GM18873 (cell line): Measurements from ENCODE around the gene TYRO3.

Source experiments
- ATAC-seq: cut with Tn5 transposase; IDR thresholded peaks from one replicate; pipeline ENCODE4 v1.9.1; 2021; ENCODE audit warnings: mild to moderate bottlenecking, moderate library complexity, moderate number of reproducible peaks; ENCODE audit not compliant: unreplicated experiment, low FRiP score

The TYRO3 gene

DNA sequence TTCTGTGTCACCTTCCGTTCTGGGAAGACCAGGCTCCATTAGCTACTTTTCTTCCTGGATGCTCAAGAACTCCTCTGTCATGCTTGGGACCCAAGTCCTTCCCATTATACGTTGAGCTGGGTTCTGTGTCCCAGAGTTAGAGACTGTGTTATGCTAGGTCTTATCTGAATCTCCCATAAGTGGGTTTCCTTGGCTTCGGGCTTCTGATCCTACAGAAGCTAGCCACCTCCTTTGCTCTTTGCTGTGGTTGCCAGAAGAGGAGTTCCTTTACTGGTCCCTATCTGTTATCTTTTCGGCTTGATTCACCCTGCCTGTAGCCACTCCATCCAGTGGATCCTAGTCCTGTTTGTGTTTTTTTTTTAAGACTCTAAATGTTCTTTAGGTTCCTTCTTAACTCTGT lies 38.0 kb downstream of the TYRO3 start:
- no peak for ATAC-seq

DNA sequence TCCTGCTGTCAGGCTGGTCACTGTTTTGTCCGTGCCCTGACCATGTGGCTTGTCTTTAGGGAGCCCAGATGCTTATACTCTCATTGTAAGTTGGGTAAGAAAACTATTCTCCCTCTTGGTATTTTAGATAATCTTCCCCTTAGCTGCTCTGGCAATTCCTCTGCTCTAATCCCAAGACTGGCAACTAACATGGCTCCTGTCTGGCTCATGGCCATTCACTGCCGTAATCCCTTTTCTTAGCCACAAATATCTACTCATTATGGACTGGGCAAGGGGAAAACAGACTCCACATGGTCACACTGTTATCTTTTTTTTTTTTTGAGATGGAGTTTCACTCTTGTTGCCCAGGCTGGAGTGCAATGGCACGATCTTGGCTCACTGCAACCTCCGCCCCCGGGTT lies 38.8 kb downstream of the TYRO3 start:
- no peak for ATAC-seq

DNA sequence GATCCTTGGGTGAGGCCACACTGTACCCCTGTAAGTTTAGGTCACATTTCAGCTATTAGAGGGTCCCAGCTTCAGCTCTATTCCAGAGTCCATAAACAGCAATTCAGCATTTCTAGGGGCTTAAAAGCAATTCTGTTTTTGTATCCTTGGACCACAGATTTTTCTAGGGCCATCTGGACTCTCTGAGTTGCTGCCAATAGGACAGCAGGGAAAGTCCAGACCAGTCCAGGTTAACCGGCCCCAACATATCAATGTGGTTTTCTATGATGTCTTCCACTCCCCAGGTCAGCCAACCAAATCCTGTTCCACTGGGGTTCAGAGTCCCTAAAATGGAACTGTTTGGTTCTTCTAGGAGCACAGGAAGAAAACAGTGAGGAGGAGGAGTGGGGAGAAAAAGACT lies 40.0 kb downstream of the TYRO3 start:
- no peak for ATAC-seq

DNA sequence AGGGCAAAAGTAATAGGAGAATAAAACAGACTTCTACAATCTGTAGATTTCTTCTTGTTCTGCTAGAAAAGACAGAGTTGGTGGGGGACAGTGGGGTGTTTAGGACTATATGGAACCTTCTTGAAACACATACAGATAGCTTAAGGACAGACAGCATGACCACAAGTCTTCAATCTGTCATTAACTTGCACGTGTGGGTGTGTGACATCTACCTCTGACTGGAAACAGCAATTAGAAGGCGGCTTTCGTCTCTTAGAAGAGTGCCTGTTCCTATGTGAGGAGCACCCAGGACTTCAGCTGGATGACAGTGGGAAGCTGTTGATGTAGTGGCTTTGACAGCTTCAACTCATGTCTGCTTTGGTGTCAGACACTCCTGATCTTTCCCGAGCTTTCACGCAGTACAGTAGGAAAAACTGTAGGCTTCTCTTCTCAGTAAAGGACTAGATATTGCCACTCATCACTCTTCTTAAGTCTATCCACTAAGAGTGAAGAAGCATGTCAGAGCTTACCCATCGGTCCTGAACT lies 44.5 kb downstream of the TYRO3 start:
- no peak for ATAC-seq

DNA sequence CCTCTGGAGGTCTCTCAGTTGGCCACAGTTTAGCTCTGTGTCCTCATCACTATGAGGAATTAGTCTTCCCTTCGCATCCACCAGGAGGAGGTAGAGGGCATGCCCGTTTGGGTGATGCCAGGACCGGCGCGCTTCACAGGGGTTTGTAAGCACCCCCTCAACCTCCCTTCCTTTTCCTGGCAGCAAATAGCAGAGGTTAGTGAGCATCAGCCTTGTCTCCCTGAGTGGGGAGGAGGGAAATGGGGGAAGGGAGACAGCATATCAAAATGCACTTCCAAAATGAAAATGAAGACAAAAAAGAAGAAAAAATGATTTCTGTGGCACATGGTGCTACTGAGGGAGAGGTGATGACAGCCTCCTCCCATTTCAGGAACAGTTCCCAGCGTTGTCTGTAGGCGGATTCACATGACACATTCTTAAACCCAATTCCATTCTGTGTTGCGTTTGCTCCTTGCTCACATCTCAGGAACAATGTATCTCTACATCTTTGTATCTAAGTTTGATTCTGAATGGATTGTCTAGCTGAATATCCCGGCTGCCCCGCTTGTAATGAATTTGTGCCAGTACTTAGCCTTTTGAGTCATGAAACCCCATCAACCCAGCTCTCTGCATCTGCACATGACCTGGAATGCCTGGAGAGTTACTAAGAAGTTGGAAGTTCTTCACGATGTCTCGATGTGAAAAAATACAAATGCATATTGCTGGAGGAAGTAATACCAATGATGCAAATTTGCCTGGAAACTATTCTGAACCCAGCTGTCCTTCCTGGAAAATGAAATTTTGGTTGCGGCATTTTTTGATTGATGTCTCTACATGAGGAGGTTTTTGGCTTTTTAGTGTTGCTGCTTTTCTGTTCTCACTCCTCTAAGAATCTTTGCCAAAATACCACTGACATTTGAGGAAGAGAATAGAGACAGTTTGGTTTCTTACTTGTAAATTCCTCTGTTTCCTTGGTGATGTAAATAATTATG lies 45.2 kb downstream of the TYRO3 start:
- no peak for ATAC-seq

- ATAC-seq: no peak
These were observed 46.6 kb downstream of the TYRO3 start for GRCh38 chr15:41605566-41605965.

DNA sequence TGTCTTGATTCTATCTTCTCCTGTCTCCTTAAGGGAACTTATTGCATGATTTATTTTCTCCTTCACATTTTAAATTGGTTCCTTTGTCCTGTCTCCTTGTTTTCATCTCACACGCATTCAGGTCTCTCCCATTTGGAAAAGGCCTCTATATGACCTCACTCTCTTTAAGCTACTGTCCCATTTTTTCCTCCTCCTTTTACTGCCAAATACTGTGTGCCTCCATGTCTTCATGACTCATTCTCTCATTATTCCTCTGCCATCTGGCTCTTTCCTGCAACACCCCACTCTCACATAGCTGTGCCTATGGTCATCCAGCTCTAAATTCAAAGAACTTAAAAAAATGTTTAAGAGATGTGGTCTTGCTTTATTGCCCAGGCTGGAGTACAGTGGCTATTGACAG lies 48.0 kb downstream of the TYRO3 start:
- no peak for ATAC-seq

- no peak for ATAC-seq
These were observed 50.1 kb downstream of the TYRO3 start for GRCh38 chr15:41609123-41609522.

- no peak for ATAC-seq
These were observed 51.0 kb downstream of the TYRO3 start for GRCh38 chr15:41610048-41610447.

DNA sequence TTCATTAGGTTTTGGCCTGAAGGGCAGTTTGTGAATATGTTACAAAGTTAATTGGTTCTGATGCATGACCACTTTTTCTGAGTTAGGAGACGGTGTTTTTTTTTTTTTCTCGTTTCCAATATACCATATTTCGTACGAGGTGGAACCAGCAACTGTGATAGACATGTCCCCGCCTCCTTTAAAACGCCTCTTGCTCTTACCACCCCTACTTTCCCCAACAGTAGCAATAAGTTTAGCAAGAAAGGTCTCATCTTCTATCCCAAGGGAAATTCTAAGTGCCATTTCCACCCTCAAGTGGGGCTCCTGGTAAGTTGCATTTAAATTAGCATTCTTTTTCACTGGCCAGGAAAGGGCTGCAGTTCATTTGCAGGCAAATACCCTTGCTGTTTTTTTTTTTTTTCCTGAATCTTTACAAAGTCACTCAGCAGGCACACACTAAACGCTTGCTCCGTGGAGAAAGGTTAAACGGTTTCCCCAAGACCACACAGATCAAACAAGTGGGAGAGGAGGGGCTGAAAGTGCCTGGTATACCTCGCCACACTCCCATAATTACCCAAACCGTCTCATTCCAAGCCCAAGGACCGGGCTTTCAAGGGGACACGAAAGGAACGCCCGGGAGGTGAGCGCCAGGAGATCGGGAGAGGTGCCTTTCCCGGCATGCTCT lies 61.7 kb downstream of the TYRO3 start:
- ATAC-seq: no peak

DNA sequence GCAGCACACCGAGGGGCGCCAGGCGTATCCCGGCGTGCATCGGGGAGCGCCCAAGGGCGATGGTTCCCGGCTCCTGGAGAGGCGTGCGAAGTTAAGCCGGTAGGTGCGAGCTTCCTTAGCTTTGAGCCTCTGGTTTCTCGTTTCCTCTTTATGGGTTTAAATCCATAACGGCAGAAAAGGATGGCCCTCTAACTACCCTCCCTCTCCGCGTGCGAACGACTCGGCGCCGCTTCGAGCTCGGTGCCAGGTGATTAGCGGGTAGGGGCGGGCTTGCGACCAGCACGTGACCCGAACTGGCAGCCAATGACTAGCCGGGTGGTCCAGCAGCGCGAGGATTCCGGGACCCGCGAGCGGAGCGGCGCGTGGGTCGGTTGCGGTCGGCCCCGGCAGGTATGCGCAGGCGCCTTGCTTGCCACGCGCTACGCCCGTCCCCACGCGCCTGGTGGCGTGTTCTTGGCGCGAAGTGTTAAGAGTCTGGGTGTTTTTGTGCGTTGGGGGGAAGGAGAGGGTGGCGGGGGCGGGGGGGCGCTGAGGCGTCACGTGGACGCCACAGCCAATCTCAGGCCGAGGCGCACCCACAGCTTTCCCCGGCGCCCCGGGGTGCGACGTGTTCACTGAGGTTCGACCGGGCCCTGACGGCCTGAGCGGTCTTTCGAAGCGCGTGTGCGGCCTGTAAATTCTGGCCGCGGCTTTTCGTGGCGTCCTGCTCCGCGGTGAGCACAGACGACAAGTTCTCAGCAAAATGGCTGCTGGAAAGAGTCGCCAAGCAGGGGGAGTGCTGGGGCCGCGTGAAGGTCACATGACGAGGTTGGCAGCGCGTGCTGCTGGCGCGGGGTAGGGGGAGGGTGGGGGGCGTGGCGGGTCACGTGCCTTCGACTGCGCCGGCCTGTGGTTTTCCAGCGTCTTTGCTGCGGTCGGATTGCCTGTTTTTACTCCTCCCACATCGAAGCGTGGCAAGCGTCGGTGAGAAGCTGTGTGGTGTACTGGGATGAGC lies 62.5 kb downstream of the TYRO3 start:
- no peak for ATAC-seq

- ATAC-seq: no peak
These were observed 63.9 kb downstream of the TYRO3 start for GRCh38 chr15:41622901-41623300.

GRCh38 chr15:41627203-41627602 lies 68.2 kb downstream of the TYRO3 start:
- no peak for ATAC-seq

DNA sequence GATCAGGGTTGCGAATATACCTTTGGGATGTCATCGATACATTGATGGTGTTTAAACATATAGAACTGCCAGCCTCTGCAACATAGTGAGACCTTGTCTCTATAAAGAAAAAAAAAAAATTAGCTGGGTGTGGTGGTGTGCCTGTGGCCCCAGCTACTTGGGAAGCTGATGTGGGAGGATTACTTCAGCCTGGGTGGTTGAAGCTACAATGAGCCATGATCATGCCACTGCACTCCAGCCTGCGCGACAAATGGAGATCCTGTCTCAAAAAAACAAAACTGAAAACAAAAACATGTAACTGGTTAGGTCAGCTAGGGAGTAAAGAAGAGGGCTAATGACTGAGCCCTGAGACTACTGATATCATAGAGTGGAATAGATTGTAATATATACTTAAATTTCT lies 70.5 kb downstream of the TYRO3 start:
- no peak for ATAC-seq

- no peak for ATAC-seq
These were observed 70.9 kb downstream of the TYRO3 start for GRCh38 chr15:41629883-41630282.

DNA sequence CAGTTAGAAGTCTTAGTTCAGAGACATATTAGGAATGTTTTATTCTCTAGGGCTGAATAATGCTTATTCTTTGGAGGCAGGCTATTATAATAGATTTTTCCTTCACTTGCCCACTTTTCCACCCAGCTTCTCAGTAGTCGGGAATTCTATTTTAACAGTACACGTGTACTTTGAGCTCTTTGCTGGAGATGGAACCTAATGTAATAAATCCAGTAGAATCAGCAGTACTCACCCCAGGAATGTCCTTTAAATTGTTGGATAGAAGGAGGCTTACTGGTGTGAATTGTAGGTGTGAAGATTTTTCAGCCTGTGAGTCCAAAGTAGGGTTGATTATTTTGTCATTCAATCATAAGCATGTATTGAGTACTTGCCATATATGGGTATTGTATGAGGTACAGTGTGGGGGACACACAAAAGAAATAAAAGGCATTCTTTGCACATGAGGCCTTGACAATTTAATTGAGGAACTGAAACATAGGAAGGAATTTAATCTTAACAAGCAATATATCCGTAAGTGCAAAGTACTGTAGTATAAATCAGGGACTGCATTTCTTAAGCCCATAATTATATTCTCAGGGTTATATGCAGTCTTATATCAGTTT lies 71.7 kb downstream of the TYRO3 start:
- no peak for ATAC-seq

GRCh38 chr15:41631880-41632470 lies 73.0 kb downstream of the TYRO3 start:
- no peak for ATAC-seq
